NCI-H2029 treated with DMSO at 0.1 percent for 48 hours (cell line): Measurements from ENCODE around the gene ZDHHC4.
"Not testable (repeated sequence)": the region's sequence is repeated elsewhere in the genome, so short reads cannot be mapped to it uniquely, and the experiment has no call there.

Source experiments
- DNase-seq: peaks from one replicate; lab custom pipeline; 2025; lab: John Stamatoyannopoulos, UW

The ZDHHC4 gene

DNA sequence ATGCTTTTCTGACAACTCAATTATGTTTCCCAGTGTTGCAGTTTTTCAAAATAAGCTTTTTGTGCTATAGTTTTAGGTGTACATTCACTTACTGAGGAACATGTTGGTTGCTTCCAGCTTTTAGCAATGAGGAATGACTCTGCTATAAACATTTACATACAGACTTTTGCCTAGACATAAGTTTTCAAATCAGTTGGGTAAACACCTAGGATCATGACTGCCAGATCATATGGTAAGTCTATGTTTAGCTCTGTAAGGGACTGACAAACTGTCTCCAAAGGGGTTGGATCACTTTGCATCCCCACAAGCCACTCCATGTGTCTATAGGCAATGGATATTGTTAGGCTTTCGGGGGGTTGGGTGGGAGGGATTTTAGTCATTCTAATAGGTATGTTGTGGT, 15.1 kb upstream of the ZDHHC4 start:
- no peak for DNase-seq

DNA sequence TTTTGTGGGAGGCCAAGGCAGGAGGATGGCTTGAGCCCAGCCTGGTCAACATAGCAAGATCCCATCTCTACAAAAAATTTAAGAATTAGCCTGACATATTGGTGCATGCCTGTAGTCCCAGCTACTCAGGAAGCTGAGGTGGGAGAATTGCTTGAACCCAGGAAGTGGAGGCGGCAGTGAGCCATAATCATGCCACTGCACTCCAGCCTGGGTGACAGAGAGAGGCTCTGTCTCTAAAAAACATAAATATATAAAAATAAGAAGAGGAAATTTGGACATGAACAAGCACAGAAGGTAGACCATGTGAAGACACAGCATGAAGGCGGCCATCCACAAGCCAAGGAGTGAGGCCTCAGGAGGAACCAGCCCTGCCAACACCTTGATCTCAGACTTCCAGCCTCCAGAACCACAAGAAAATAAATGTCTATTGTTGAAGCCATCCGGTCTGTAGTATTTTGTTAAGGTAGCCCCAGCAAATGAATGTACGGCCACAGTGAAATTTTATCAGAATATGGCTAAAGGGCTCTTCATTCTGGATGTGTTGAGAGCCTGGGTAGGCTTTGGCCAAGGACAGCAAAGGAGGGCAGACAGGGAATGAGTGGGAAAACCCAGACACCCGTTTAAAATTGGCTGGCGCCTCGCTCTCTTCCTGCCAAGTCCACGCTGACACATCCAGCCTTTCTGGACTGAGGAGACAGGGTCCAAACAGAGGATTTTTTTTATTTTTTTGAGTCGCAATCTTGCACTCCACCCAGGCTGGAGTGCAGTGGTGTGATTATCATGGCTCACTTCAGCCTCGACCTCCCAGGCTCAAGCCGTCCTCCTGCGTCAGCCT, 13.1 kb upstream of the ZDHHC4 start:
- no peak for DNase-seq

DNA sequence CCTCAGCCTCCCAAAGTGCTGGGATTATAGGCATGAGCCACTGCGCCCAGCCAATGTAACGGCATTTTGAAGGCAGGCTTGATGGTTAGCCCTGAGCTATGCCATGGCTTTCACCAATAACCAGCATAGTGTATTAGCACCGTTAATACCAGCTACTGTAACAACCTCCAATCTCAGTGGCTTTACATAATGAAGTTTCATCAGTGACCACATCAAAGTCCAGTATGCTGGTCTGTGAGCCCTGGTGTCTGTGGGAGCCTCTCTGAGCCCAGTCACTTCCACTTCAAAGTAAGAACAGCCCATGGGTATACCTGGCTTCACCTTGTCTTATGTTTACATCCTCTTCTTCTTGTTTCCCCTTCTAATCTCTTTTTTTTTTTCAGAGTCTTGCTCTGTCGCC, 11.6 kb upstream of the ZDHHC4 start:
- no peak for DNase-seq

DNA sequence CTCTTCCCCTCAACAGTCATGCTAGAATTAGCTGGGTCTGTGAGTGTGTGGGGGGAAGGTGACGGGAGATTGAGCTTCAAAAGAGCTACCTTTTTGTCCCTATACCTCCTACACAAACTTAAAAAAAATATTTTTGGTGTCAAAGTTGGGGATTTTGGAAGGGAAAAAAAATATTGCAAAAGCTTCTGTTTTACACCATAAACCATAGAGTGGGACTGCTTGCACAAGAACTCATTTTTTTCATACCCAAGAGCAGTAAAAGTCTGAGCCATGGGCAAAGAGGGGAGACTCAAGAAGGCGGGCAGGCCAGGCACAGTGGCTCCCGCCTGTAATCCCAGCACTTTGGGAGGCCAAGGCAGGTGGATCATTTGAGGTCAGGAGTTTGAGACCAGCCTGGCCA, 9.4 kb upstream of the ZDHHC4 start:
- DNase-seq = no peak

DNA sequence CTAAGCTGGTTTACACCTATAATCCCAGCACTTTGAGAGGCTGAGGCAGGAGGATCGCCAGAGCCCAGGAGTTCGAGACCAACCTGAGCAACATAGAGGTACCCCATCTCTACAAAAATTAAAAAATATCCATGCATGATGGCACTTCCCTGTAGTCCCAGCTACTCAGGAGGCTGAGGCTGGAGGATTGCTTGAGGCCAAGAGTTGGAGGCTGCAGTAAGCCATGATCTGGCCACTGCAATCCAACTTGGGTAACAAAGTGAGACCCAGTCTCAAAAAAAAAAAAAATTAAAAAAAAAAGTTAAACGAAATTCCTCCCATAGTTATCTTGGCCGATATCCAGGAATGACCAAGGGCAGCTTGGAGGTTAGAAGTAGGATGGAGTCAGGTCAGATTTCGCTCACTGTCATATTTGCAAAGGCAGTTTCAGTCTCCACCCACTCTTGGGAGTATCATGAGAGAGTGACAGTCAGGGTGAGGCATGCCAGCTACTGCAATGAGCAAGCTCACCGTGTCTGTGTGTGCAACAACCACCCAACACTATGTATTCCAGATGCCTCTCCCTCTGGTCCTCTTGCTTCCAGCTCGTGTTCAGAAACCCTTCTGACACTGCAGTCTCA, 6.0 kb upstream of the ZDHHC4 start:
- no peak for DNase-seq

DNA sequence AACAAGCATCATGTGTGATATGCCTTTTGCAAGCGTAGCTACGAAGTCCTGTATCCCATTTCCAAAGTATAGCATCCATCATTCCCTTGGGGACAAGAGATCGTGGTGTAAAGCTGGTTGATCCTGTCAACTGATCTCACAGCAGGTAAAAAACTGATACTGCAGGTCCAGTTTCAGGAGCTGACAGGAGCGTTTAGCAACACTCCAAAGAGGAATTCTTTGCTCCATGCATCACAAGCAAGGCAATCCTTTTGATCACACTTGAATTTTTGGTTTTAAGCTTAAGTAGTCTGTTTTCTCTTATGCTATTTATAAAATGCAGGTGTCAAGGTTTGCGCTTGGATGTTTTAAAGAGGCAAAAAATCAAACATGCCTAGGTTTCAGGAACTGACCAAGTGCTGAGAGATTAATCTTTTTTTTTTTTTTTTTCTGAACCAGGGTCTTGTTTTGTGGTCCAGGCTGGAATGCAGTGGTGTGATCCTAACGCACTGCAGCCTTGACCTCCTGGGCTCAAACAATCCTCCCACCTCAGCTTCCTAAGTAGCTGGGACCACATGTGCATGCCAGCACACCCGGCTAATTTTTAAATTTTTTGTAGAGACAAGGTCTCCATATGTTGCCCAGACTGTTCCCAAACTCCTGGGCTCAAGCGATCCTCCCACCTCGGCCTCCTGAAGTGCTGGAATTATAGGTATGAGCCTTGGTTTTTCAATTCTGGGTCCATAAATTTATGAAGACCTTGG, 1.8 kb upstream of the ZDHHC4 start:
- no peak for DNase-seq

DNA sequence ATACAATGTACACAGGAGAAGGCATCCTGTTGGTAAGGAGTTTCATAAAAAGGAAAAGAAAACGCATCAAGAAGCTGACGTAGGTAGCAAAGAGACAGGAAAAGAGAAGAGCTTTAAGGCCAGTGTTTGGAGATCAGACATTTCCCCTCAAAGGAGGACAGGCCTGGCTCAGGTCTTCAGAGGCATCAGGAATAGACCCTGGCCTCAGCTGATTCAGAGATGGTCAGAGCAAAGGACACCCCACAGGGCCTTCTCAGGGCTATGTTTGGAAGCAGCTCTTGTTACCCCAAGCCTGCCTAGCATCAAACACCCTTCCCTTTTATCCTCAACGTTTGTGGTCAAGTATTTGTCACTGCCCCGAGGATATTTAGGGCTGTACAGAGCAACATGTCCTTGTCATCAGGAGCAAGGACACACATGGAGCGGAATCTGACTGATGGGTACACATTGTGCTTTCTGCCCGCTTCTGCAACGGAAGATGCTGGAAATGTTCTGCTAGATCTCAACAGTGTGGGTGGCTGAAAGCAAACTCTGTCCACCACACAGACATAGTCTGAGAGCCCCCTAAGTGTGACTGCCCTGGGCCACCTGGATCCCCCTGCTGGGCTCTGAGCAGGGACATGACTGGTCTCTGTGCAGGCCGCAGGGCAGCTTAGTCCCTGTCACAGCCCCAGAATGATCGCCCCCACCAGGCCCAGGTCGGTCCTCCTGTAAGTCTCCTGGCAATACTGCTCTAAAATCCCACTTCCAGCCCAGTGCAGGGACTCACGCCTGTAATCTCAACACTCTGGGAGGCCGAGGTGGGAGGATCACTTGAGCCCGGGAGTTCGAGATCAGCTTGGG, 1.0 kb upstream of the ZDHHC4 start:
- no peak for DNase-seq

DNA sequence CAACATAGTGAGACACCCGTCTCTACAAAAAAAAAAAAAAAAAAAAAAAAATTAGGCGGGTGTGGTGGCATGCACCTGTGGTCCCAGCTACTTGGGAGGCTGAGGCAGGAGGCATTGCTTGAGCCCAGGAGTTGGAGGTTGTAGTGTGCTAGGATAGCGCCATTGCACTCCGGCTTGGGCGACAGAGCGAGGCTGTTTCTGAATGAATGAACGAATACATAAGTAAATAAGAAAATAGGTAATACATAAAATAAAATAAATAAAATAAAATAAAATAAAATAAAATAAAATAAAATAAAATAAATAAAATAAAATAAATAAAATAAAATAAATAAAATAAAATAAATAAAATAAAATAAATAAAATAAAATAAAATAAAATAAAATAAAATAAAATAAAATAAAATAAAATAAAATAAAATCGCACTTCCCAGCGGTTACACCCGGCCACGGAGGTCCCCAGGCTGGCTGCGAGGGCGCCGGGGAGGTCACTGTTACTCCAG, 336 bp upstream of the ZDHHC4 start:
- not testable (repeated sequence) for DNase-seq

DNA sequence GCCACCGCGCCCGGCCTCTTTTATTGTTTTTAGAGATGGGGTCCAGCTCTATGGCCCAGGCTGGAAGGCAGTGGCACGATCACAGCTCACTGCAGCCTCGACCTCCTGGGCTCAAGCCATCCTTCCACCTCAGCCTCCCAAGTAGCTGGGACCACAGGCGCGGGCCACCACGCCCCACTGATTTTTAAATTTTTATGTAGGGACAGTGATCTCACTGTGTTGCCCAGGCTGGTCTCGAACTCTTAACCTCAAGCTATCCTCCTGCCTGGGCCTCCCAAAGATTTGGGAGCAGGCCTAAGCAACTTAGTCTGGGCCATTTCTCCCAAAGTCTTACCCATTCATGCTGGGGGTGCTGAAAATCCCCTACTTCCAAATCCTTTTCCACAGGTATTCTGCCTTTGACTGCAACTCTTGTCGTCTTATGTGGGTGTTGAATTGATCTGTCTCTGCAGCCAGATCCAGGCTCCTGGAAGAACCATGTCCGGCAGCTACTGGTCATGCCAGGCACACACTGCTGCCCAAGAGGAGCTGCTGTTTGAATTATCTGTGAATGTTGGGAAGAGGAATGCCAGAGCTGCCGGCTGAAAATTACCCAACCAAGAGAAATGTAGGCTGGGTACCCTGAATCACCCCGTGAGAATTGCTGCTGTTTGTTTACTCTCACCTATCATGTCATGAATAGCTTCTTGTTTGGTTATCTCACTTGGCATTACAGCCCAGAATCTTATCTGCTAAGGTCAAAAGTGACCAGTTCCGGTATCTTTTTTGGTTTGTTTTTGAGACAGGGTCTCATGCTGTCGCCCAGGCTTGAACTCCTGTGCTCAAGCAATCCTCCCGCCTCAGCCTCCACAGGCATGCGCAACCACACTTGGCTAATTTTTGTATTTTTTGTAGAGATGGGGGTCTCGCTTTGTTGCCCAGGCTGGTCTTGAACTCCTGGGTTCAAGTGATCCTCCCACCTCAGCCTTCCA, 1.1 kb downstream of the ZDHHC4 start:
- DNase-seq = no peak

DNA sequence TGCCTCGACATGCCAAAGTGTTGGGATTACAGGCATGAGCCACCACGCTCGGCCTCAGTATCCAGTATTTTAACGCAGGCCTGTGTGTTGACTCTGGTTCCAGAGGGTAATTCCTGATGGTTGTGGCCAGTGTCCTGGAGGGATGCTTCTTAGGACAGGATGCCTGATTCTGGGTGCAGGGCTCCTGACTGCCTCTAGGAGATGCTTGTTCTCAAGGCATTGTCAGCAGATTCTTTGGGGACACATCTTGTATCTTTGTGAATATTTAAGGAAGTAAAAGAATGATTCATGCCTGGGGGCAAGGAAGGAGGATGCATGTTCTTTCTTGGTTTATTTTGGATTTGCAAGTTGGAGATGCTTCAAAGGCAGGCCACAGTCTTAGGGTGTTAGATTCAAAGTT, 2.2 kb downstream of the ZDHHC4 start:
- no peak for DNase-seq

DNA sequence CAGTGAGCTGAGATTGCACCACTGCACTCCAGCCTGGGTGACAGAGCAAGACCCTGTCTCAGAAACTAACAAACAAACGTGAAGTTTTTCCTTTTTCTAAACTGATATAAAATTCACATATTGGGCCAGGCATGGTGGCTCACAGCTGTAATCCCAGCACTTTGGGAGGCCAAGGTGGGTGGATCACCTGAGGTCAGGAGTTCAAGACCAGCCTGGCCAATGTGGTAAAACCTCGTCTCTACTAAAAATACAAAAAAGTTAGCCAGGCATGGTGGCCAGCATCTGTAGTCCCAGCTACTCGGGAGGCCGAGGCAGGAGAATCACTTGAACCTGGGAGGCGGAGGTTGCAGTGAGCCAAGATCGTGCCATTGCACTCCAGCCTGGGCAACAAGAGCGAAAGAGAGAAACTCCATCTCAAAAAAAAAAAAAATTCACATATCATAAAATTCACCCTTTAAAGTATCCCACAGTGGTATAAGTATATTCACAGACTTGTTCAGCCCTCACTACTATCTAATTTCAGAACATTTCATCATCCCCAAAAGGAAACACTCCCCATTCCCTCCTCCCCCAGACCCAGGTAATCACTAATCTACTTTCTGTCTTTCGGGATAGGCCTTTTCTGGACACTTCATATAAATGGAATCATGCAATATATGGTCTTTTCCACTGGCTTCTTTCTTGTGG, 8.6 kb downstream of the ZDHHC4 start:
- not testable (repeated sequence) for DNase-seq

DNA sequence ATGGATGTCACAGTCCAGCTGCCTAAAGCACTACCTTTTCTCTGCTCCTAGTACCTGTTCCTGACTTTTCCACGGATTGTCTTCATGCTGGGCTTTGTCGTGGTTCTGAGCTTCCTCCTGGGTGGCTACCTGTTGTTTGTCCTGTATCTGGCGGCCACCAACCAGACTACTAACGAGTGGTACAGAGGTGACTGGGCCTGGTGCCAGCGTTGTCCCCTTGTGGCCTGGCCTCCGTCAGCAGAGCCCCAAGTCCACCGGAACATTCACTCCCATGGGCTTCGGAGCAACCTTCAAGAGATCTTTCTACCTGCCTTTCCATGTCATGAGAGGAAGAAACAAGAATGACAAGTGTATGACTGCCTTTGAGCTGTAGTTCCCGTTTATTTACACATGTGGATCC, 11.3 kb downstream of the ZDHHC4 start:
- no peak for DNase-seq

DNA sequence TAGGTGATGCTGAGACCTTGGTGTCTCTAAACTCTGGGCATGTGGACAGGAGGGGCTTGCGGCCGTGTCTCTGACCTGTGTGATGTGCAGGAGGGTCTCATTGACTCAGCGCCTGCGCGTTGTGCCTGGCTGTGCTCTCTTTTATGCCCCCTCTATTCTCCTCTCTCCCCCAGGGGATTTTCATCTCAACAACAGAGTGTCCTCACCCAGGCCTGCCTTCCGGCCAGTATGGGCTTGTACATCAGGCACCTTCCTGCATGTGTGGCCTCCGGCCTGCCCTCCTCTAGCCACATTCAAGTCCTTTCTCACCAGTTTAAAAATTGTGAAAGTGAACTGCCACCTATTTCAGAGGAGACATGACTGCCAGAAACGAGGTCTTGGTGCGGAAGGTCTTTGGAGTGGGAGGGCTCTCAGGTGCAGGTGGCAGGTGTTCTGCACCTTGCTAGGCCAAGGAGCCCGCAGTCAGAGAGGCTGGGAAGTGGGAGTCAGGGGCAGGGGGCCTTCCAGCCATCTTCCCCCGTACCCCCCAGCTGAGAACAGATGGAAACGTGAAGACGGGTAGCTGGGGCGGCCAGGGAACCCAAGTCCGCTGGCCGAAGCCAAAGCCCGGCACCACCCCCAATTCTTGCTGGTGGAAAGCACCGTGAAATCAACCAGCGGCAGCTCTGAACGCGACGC, 12.0 kb downstream of the ZDHHC4 start:
- no peak for DNase-seq

DNA sequence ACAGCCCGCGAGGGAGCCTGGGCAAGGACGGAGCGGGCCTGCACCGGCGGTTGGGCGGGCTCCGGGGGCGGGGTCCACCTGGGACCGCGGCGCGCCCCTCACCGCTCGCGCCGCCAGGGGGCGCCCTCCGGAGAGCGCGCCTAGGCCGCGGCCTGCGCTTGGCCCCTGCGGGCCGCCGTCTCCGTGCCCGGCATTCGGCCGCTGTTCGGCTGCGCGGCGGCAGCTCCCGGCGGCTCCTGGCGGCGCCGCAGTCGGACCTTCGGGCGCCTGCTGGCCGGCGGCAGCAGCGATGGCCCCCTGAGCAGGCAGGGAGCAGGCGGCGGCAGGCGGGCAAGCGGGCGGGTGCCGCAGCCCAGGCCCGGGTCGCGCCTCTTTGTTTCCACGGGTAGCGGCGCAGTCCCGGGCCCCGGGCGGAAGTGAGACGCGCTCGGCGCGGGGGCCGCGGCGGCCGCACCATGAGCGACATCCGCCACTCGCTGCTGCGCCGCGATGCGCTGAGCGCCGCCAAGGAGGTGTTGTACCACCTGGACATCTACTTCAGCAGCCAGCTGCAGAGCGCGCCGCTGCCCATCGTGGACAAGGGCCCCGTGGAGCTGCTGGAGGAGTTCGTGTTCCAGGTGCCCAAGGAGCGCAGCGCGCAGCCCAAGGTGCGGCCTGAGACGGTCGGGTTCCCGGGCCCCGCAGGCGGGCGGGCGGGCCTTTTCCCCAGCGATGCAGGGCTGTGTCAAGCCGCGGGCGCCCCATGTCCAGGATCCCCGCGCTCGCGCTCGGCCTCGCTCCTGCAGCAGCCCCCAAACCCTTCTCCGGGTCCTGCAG, 12.8 kb downstream of the ZDHHC4 start, which contains the start of gene INTS15:
INTS15 (plus strand) TSS at position 193 of the 816 bp plus-strand sequence; CDS start at position 456, 263 bp downstream.
- no peak for DNase-seq

DNA sequence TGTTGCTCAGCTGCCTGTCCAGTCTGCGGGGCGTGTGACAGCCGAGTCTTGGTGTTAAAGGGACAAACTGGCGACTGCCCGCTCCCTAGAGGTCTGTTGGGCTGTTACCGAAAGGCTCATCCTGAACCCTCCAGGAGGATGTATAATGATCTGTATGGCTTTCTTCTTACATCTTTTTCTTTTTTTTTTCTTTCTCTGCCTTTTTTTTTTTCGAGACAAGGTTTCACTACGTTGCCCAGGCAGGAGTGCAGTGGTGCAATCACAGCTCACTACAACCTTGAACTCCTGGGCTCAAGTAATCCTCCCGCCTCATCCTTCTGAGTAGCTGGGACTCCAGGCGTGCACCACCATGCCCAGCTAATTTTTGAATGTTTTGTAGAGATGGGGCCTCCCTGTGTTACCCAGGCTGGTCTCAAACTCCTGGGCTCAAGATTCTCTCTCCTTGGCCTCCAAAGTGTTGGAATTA, 13.4 kb downstream of the ZDHHC4 start:
- DNase-seq = no peak

DNA sequence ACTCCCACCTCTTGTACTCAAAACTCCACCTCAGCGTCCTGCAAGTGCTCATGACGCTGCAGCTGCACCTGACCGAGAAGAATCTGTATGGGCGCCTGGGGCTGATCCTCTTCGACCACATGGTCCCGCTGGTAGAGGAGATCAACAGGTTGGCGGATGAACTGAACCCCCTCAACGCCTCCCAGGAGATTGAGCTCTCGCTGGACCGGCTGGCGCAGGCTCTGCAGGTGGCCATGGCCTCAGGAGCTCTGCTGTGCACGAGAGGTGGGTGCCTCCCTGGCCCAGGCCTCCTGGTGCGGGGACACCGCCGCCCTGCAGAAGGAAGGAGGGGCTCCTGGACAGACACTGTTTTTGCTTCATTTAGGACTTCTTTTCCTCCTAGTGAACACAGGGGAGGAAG, 22.8 kb downstream of the ZDHHC4 start:
- no peak for DNase-seq

DNA sequence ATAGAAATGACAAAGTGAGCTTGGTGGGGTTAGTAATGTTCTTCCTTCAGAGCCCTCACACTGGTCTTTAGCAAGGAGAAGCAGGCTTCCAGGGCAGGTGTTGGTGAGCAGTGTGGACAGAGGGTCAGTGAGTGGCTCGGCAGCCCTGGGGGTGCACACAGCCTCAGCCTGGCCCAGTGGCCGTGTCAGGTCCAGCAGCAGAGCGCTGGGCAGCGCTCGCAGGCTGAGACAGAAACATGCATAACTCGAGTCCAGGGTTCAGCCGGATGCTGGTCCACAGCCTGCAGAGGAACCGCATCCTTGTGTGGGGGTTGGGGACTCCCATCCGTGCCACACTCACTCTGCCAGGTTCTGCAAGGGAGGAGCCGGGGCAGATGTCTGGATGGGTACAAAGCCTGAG, 27.2 kb downstream of the ZDHHC4 start:
- DNase-seq = no peak

DNA sequence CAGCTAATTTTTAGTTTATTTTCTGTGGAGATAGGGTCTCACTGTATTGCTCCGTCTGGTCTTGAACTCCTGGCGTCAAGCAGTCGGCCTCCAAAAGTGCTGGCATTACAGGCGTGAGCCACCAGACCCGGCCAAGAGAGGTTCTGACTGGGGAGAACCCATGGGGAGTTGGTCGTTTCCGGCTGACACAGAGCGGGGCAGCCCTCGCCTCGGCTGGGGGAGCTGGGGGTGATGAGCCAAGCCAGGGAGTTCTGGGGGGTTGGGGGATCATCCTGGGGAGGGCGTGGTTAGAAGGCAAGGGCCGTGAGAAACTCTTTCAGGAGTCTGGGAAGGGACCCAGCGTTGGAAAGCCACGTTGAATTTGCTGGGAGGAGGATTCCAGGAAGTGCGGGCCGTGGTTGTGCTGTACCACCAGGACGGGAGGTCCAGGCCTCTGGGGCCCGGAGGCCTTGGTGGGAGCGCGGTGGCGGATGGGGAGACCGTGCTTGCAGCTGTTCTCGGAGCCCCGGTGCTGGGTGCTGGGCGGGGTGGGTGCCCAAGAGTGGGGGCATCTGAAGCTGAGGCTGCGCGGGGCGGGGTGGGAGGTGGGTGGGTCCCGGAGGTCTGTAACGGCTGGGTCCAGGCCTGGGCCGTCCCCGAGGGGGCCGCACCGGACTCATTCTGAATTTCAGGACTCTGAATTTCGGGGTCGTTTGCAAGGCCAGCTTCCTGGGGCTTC, 29.8 kb downstream of the ZDHHC4 start:
- no peak for DNase-seq
